GM21447 (cell line): Measurements from ENCODE around the gene BMPR1A.
"Not testable (repeated sequence)": the region's sequence is repeated elsewhere in the genome, so short reads cannot be mapped to it uniquely, and the experiment has no call there.

Source experiments
- ATAC-seq: cut with Tn5 transposase; IDR thresholded peaks from one replicate; pipeline ENCODE4 v1.9.1; 2021; ENCODE audit not compliant: unreplicated experiment

BMPR1A gene

DNA sequence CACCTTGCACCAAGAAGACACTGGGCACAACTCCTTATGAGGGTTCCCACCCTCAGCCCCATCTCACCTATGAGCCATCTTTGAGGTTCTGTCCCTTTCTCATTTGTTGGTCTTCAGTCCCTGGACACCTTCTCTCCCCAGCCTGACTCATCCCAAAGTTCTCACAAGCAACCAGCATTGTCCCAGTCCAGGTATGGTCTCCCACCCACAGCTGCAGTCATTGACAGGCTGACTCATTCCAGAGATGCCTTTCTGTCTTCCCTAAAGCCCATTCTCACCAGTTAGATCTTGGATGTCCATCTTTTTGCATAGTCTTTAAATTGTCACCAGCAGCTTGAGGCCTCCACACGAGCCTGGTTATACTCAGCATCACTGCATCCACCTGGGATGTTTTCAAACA is 26.7 kb upstream of the BMPR1A start:
- ATAC-seq = no peak

DNA sequence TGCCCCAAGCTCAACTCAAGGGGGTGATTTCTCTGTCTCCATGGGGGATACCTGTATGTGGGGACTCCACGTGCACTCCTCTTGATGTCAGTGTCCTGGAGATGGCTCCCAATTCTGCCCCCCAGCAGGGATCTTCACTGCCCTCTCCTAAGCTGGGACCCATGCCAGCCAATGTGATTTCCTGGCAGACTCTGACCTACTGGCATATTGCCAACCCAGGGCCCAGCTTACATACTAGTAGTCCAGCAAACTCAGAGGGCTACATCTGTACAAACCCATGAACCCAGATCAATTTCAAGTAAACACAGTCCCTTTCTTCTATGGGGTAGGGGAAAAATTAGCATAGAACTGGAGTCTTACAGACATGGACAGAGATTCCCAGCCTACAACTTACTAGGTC is 26.2 kb upstream of the BMPR1A start:
- no peak for ATAC-seq

DNA sequence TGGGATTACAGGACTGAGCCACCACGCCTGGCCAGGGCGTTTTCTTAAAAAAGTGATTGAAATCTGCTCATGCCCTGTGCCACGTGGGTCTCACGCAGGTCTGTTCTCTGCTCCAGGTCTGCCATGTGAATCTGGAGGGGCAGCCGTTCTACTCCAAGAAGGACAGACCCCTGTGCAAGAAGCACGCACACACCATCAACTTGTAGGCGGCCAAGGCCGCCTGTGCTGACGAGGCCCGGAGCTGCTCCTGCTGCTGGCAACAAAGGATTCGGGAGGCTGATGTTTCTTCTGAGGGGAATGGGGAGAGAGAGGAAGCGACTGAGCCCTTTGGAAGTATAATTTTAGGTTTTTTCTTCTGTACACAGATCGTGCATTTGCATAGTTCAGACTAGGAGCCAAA is 23.6 kb upstream of the BMPR1A start:
- no peak for ATAC-seq

GRCh38 chr10:86733260-86733671 is 23.2 kb upstream of the BMPR1A start:
- ATAC-seq = no peak

DNA sequence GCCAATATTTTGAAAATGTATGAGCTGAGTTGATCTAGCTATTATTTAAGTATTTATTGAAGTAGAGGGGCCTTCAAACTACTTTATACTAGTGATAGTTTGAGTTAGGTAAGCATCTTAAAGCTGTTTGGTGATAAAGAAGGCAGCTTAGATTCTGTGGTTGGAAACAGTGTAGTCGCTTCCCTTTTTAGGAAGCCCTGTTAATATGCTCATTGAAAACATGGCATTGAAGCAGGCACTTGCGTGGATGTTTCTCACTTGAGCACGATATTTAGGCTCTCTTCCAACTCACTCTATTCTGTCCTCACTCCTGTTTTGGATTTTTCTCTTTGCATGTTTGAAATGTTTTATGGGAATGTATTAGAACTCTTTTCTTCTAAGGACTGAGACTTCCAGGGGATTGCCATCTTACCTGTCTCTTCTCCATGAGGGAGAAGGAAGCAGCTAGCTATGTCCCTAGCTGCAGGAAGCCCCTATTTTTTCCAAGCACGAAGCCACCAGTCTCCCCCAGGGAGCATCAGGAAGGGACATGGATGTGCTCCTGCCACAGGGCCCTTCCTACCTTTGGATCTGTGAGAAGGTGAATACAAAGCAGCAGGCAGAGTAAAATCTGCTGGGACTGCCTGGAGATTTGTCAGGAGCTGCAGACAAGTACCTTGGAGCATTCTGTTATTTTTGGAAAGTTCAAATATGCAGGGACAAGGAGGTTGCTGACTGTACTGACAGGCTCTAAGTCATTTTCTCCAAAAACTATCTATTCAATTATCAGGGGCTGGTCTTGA is 22.0 kb upstream of the BMPR1A start:
- no peak for ATAC-seq

GRCh38 chr10:86735278-86735677 is 21.1 kb upstream of the BMPR1A start:
- not testable (repeated sequence) for ATAC-seq

- no peak for ATAC-seq
Measured at GRCh38 chr10:86742230-86742629, 14.2 kb upstream of the BMPR1A start.

DNA sequence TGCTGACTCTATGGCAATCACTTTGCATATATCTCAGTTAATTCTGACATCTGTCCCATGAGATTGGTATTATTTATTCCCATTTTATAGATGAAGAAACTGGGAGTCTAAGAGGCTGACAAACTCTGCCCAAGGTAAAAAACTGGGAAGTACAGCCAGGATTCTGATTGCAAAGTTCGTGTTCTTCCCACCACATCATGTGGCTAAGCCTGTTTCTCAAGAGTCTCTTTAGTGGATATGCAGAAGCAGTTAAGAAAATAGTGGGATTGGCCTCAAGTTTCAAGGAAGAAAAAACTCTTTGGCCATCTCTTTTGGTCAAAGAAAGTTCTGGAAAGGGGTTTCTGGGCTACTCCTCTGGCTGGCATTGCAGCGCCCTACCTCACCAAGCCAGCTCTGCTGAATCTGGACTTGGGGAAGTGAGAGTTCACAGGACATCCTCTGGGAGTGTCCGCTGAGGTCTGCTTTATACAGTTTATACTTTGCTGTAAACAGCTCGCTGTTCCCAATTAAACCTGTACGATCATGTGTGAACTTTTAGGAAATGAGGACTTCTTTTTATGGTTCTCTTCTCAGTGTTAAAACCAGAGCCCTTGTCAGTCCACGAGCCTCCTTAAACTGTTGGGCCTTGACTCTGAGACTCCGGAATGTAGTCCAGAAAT is 12.2 kb upstream of the BMPR1A start:
- no peak for ATAC-seq

DNA sequence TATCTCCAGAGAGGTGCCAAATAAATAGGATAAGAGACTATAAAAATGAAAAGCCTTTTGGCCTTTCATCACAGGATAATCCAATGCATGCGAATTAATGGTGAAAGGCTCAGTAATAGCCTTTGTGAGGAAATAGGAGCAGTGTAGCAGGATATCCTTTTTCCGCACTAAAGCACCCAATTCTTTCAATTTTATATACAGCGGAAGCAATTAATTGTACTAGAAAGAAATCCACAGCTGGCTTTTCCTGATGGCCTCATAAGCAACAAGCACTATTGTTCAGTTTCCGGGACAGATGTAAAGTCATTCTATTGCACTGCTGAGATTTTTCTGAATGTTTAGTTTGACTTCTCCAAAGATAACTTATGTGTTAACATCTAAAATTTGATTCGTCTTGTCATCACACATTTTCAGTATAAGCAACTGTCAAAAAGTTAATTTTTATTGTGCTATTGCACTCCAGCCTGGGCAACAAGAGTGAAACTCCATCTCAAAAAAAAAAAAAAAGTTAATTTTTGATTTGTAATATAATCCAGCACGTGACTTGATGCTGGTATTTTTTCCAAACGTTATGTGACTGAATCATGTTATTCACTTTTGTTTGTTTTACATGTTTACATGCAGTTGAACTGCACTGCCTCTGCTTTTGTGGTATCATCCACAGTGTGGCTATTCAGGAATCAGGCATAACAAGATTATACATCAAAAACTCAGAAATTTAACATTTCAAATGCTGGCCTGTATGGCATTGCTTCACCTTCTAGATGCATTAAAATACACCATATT is 8.4 kb upstream of the BMPR1A start:
- no peak for ATAC-seq

DNA sequence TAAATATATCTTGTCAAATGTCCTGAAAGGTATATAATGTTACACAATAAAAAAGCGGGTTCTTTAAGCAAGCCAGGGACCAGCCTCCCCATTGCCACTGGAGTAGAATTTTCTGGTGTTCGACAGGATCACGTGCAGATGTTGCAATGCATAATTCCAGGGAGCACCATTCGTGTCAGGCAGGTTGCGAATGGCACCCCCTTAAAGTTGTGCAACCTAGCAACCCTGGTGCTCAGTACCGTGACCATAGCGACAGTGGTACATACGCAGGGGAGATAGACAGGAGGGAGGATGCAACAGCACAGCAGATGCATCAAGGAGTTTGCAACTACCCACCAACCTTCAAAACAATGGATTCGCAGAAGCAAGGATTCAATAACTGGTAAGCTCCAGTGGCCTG is 6.6 kb upstream of the BMPR1A start:
- ATAC-seq = no peak

- no peak for ATAC-seq
Measured at GRCh38 chr10:86751477-86751876, 4.9 kb upstream of the BMPR1A start.

DNA sequence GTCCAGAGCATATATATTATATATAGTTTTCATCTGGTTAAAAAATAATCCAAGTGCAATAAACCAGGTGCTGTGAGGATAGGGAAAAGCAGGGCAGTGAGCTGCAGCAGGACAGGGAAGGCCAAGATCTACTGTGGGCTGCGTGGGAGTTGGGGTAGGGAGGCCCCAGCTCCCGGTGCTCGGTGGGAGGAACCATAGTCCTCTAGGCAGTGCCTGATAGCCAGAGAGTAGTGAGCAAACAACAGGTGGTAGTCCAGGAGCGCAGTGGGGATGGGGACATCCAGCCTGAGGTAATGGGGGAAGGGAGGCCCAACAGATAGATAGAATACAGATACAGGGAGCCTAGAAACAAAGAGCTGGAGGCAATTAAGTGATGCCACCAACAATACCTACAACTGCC is 4.1 kb upstream of the BMPR1A start:
- ATAC-seq = no peak

DNA sequence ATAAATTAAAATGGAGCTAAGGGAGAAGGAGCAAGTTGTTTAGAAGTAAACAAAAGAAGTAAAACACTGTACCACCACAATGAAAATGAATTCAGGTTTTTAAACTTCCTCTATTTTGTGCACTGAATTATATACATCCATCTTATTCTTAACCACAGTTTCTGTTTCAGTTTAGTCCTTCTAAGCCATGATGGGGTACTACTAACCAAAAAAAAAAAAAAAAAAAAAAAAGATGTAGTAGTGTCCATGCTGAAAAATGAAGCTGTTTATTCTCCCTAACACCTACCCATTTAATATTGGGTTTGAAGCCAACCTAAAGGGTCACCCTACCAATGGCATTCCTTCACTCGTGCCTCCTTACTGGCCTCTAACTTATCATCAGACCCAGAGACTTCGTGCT is 3.4 kb upstream of the BMPR1A start:
- ATAC-seq = no peak

- ATAC-seq = no peak
Measured at GRCh38 chr10:86753638-86754434, 2.6 kb upstream of the BMPR1A start.

DNA sequence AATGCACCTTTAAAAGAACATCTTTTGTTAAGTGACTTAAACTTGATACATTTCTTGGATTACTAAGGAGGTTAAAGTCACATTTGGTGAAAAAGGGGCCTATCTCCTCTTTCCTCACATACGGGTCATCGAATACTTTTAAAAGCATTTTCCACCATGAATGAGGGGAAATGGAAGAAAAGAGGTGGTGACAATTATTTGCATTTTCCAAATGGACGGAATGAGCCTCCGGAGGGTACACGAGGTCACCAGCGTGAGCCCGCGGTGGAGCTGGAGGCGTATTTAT is 1.0 kb upstream of the BMPR1A start:
- ATAC-seq = peak; percentile 23

- ATAC-seq = peak; percentile 65
Measured at GRCh38 chr10:86755740-86756510, 494 bp upstream of the BMPR1A start.

GRCh38 chr10:86757113-86757972 is 924 bp downstream of the BMPR1A start:
- ATAC-seq = peak; percentile 6

DNA sequence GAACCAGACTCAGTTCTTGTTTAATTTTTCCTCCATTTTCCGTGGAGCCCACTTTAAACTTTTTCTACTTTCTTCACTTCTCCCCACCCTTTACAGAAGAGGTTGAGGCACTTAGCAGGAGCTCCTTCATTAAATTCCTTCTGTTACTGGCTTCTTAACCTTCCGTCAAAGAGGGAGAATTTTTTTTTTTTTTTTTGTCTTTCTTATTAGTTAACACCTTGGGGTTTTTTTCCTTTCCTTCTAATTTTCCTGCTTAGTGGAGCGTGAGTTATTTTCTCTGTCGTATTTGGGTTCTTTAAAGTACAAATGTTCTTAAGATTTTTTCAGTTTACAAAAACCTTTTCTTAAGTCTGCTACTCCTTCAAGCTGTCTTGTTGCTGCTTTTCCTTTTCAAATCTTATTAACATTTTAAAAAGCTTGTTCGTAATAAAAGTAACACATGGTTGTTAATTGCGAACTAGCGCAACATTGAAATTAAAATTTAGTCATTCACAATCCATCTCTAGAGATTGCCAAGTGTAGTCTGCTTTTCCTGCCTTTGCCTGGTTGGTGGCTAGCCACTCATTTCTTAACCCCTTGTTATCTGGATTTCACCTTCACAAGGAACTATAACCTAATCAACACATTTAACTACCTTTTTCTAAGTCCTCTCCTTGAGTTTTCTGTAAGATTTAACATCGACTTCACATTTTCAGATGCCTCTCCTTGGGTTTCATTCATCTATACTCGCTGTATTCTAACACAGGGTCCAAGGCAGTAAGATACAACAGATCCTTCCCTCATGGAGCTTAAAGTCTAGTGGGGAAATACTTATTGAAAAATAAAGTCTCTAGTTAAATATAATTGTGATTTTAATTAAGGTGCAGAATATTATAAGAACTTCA is 2.0 kb downstream of the BMPR1A start:
- ATAC-seq = no peak
